T-helper 17 cell (primary cell): ENCODE results near the gene MTA3. TPM values are rescaled to one million over a fixed set of nuclear protein-coding genes. Genes with fewer than 3 reads are reported as not detected.

Source experiments
- ATAC-seq: fragments of 150-1000 bp; cut with Tn5 transposase; 2 replicates; pipeline ENCODE4 v1.10.0; 2021; ENCODE audit warnings: mild to moderate bottlenecking, moderate library complexity
- DNase-seq, 3 donors: peaks; one replicate each; pipeline versions ENCODE4 v3.0.0 to v3.0.0-alpha.2; 2020 to 2021
- H3K9me3 ChIP-seq: one replicate; pipeline ENCODE4 v1.7.0; 2013; ENCODE audit warnings: low read length, mild to moderate bottlenecking; ENCODE audit not compliant: control insufficient read depth, poor library complexity, severe bottlenecking
- H3K27ac Mint-ChIP-seq: one replicate; pipeline ENCODE4 v1.8.0; 2022; ENCODE audit warnings: mild to moderate bottlenecking, moderate library complexity, mixed read lengths
- H3K27me3 Mint-ChIP-seq: one replicate; pipeline ENCODE4 v1.8.0; 2022; ENCODE audit warnings: mixed read lengths
- H3K36me3 Mint-ChIP-seq: one replicate; pipeline ENCODE4 v1.8.0; 2022; ENCODE audit warnings: low read depth, mixed read lengths
- H3K4me1 Mint-ChIP-seq: one replicate; pipeline ENCODE4 v1.8.0; 2022; ENCODE audit warnings: mild to moderate bottlenecking, mixed read lengths
- H3K4me3 Mint-ChIP-seq: one replicate; pipeline ENCODE4 v1.8.0; 2022; ENCODE audit warnings: mild to moderate bottlenecking, moderate library complexity, mixed read lengths
- total RNA-seq, 4 donors: library from RNA in 2 of 4; stranded (reverse) in 2 of 4; gene quantifications; one replicate each; pipeline ENCODE4 v1.2.3 and lab custom pipeline; 2022 to 2026

Gene MTA3
- total RNA-seq, 2 donors from 2014 or later = 19.0 to 25.2 TPM

GRCh38 chr2:42762823-42763804 lies 194.7 kb downstream of the MTA3 start:
- H3K9me3 ChIP-seq = no peaks in the 10 kb centered on the region
- DNase-seq (no peak), ATAC-seq (no peak)
- Mint-ChIP-seq H3K36me3 (peaks cover 15% of the 10 kb centered on the region), H3K4me3 (no peak overlapping the region), H3K27me3 (no peaks in the 10 kb centered on the region), H3K4me1 (peaks cover 8% of the 10 kb centered on the region), H3K27ac (no peak overlapping the region)

GRCh38 chr2:42764096-42764495 lies 195.7 kb downstream of the MTA3 start, which contains the start of gene OXER1:
Gene OXER1, minus strand, starts transcription at chr2:42764135. Its CDS starts 73 bp downstream, at chr2:42764062.
- H3K27ac Mint-ChIP-seq = no peak within 1 kb of the TSS

GRCh38 chr2:42764901-42765300 lies 196.5 kb downstream of the MTA3 start:
- ATAC-seq = no peak
- Mint-ChIP-seq H3K4me3 (no peak overlapping the region), H3K4me1 (peaks cover 10% of the 10 kb centered on the region), H3K36me3 (peaks cover 7% of the 10 kb centered on the region), H3K27ac (no peak overlapping the region), H3K27me3 (no peaks in the 10 kb centered on the region)
- DNase-seq = no peak
- H3K9me3 ChIP-seq = no peaks in the 10 kb centered on the region

More at GRCh38 chr2:42764096-42764495, 195.7 kb downstream of the MTA3 start, which contains the start of gene OXER1:
- H3K9me3 ChIP-seq = no peaks in the 10 kb centered on the region
- no peak for DNase-seq
- Mint-ChIP-seq H3K4me1 (peaks cover 10% of the 10 kb centered on the region), H3K36me3 (peaks cover 12% of the 10 kb centered on the region), H3K4me3 (no peak within 1 kb of the TSS), H3K27me3 (no peaks in the 10 kb centered on the region)
- no peak for ATAC-seq

- Mint-ChIP-seq H3K27me3 (no peaks in the 10 kb centered on the region), H3K4me1 (peaks cover 7% of the 10 kb centered on the region), H3K4me3 (no peak overlapping the region), H3K27ac (no peak overlapping the region), H3K36me3 (peaks cover 4% of the 10 kb centered on the region)
- ATAC-seq (no peak), DNase-seq (no peak)
- H3K9me3 ChIP-seq = no peaks in the 10 kb centered on the region
Measured at GRCh38 chr2:42765686-42766085, 197.3 kb downstream of the MTA3 start.

- DNase-seq = no peak
- ATAC-seq = no peak
- no peaks in the 10 kb centered on the region for H3K27me3 Mint-ChIP-seq
- H3K36me3 Mint-ChIP-seq = peaks cover 4% of the 10 kb centered on the region
- no peak overlapping the region for H3K4me3 Mint-ChIP-seq
- peaks cover 5% of the 10 kb centered on the region for H3K4me1 Mint-ChIP-seq
- no peaks in the 10 kb centered on the region for H3K9me3 ChIP-seq
- no peak overlapping the region for H3K27ac Mint-ChIP-seq
Measured at GRCh38 chr2:42767080-42767898, 198.9 kb downstream of the MTA3 start.

GRCh38 chr2:42767899-42768705 lies 199.7 kb downstream of the MTA3 start:
- no peaks in the 10 kb centered on the region for H3K9me3 ChIP-seq
- Mint-ChIP-seq H3K4me1 (peaks cover 7% of the 10 kb centered on the region), H3K36me3 (peaks cover under 1% of the 10 kb centered on the region), H3K4me3 (no peak overlapping the region), H3K27me3 (no peaks in the 10 kb centered on the region), H3K27ac (no peak overlapping the region)
- no peak for DNase-seq
- no peak for ATAC-seq

GRCh38 chr2:42768706-42769256 lies 200.3 kb downstream of the MTA3 start:
- ATAC-seq (no peak), DNase-seq (no peak)
- Mint-ChIP-seq H3K27me3 (no peaks in the 10 kb centered on the region), H3K4me3 (no peak overlapping the region), H3K4me1 (peaks cover 5% of the 10 kb centered on the region), H3K36me3 (no peaks in the 10 kb centered on the region), H3K27ac (no peak overlapping the region)
- no peaks in the 10 kb centered on the region for H3K9me3 ChIP-seq

GRCh38 chr2:42769583-42770287 lies 201.3 kb downstream of the MTA3 start:
- DNase-seq = no peak

GRCh38 chr2:42770288-42771131 lies 202.1 kb downstream of the MTA3 start:
- Mint-ChIP-seq H3K4me1 (peaks cover 10% of the 10 kb centered on the region), H3K4me3 (no peak overlapping the region), H3K27ac (no peak overlapping the region), H3K36me3 (peaks cover 2% of the 10 kb centered on the region), H3K27me3 (no peaks in the 10 kb centered on the region)
- DNase-seq (no peak), ATAC-seq (peak; percentile 44)
- H3K9me3 ChIP-seq = no peaks in the 10 kb centered on the region

More at GRCh38 chr2:42769583-42770287, 201.3 kb downstream of the MTA3 start:
- no peak for ATAC-seq
- Mint-ChIP-seq H3K27me3 (no peaks in the 10 kb centered on the region), H3K4me1 (peaks cover 4% of the 10 kb centered on the region), H3K36me3 (peaks cover 2% of the 10 kb centered on the region), H3K4me3 (no peak overlapping the region), H3K27ac (no peak overlapping the region)
- no peaks in the 10 kb centered on the region for H3K9me3 ChIP-seq

- ATAC-seq (no peak), DNase-seq (no peak)
- Mint-ChIP-seq H3K27ac (no peak overlapping the region), H3K27me3 (no peaks in the 10 kb centered on the region), H3K4me3 (no peak overlapping the region), H3K36me3 (peaks cover 2% of the 10 kb centered on the region), H3K4me1 (peaks cover 11% of the 10 kb centered on the region)
- H3K9me3 ChIP-seq = no peaks in the 10 kb centered on the region
Measured at GRCh38 chr2:42771546-42772153, 203.2 kb downstream of the MTA3 start.

- no peak for ATAC-seq
- Mint-ChIP-seq H3K4me3 (no peak overlapping the region), H3K27ac (no peak overlapping the region)
Measured at GRCh38 chr2:42775186-42775585, 206.8 kb downstream of the MTA3 start.

More at GRCh38 chr2:42775186-42775585, 206.8 kb downstream of the MTA3 start:
- no peaks in the 10 kb centered on the region for H3K9me3 ChIP-seq
- H3K4me1 Mint-ChIP-seq = peaks cover 8% of the 10 kb centered on the region
- no peaks in the 10 kb centered on the region for H3K27me3 Mint-ChIP-seq
- DNase-seq = no peak
- peaks cover 3% of the 10 kb centered on the region for H3K36me3 Mint-ChIP-seq
